Fibroblast of skin of back (primary cell): ENCODE measurements around the gene ACSF2.
"Not testable (repeated sequence)": the region's sequence is repeated elsewhere in the genome, so short reads cannot be mapped to it uniquely, and the experiment has no call there.

Source experiments
- DNase-seq: peaks from one replicate; pipeline ENCODE4 v3.0.0-alpha.2; 2013

Gene ACSF2

DNA sequence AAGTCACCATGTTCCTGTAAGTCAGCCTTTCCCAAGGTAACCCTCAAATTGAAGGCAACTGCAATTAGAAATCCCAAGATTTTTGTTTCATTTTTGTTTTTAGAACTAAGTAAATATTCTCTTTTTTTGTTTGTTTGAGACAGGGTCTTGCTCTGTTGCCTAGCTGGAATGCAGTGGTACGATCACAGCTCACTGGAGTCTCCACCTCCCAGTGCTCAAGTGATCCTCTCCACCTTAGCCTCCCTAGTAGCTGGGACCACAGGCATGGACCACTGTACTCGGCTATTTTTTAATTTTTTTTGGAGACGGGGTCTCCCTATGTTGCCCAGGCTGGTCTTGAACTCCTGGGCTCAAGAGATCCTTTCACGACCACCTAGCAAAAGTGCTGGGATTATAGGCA lies 18.1 kb upstream of the ACSF2 start:
- no peak for DNase-seq

- DNase-seq: no peak
These were observed 13.8 kb upstream of the ACSF2 start for GRCh38 chr17:50412188-50412732.

GRCh38 chr17:50414808-50415207 lies 11.2 kb upstream of the ACSF2 start:
- DNase-seq: peak; percentile 48

- not testable (repeated sequence) for DNase-seq
These were observed 6.4 kb upstream of the ACSF2 start for GRCh38 chr17:50419577-50419976.

- DNase-seq: no peak
These were observed 5.5 kb upstream of the ACSF2 start for GRCh38 chr17:50420419-50421112.

DNA sequence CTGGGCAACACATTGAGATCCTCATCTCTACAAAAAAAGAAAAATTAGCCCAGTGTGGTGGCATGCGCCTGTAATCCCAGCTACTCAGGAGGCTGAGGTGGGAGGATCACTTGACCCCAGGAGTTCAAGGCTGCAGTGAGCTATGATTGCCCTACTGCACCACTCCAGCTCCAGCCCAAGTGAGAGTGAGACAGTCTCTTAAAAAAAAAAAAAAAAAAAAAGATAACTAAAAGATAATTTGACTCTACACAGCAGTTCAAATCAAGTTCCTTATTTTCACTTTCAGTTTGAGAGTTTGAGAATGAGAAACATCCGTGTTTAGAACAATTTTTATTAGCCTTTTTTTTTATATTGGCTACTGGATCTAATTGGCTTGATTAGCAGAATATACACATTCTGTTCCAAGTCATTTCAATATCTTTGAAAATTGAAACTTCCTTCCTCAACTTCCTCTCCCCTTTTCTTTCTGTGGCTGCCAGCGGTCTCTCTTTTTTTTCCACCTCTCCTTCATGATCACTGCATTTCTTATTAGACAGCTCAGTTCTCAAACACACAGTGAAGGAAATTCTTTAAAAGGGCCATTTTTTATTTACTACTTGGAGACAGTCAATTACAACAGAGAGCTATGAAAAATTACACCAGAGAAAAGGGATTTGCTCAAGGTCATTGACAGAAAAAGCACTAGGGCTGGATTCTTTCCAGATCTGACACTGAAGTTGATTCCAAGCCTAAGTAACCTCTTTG lies 4.5 kb upstream of the ACSF2 start:
- no peak for DNase-seq

GRCh38 chr17:50422738-50423137 lies 3.3 kb upstream of the ACSF2 start:
- no peak for DNase-seq

- peak; percentile 98 for DNase-seq
These were observed 2.4 kb upstream of the ACSF2 start for GRCh38 chr17:50423553-50424159.

GRCh38 chr17:50424246-50424995 lies 1.6 kb upstream of the ACSF2 start:
- no peak for DNase-seq

DNA sequence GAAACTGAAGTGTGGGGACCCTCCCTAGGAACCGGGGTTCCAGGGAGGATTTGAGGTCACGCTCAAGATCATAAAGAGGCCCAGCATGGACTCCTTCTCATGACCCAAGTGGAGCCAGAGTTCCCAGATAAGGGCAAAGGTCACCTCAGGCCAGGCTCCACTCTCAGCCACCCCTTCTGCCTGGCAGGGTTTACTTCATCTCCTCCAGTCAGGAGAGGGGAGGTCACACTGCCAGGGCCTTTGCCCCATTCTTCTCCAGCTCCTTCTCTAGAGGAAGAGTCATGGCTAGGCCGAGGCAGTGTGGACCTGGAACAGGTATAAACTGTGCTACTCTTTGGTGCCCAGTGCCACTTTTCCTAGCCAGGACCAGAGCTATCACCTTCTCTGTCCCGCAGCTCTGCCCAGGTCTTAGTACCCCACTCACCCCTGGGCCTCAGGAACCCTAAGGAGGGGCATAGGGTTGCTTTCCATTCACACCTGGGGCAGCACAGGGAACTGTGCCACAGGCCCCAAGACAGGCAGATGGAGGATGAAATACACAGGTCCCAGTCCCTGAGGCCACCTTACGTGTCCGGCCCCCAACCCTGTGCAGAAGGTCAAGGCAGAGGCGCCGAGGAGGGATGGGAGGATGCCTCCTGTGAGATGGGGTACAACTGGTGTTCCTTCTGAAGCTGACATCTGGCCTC lies 879 bp upstream of the ACSF2 start:
- no peak for DNase-seq

DNA sequence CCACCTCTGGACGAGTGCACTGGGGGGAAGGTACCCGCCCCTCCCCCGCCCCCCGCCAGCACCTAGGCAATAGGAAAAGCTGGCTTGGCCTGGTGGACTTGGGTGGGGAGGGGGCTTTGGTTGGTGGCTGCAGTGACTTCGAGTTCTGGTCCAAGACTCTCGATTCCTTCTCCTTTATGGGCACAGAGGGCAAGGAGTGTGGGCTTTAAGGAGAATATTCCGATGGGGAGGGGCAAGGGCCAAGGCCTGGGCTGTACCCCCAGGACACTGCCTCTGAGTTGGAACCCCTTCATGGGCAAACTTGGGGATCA lies 409 bp downstream of the ACSF2 start:
- DNase-seq: no peak

GRCh38 chr17:50426814-50427787 lies 1.1 kb downstream of the ACSF2 start:
- peak; percentile 30 for DNase-seq

DNA sequence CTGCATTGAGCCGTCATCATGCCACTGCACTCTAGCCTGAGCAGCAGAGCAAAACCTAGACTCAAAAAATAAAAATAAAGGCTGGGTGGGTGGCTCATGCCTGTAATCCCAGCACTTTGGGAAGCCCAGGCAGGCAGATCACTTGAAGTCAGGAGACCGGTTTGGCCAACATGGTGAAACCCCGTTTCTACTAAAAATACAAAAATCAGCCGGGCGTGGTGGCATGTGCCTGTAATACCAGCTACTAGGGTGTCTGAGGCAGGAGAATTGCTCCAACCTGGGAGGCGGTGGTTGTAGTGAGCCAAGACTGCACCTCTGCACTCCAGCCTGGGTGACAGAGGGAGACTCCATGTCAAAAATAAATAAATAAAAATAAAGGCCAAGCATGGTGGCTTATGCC lies 2.1 kb downstream of the ACSF2 start:
- not testable (repeated sequence) for DNase-seq

DNA sequence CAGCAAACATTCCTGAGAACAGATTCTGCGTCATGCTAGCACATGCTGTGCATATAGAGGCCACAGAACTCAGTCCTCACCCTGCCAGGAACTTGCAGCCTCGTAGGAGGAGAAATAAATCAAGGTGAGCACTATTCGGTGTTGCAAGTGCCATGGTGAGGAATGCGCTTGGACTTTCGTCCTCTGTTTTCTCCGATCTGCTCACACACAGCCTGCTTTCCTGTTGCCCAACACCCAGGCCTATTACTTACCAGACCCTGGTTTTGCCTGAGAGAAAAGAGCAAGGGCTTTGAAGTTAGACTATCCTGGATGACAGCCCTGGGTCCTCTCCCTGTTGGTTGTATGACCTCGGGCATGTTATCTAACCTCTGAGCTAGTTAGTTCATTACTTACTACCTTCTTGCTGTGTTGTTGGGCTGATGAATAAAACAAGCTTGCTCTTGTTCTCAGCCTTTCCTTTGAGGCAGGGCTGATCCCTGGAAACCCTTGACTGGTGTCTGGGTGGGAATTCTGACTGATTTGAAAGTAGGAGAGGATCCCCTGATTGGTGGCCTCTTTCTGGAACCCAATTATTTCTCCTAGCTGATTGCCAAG lies 2.9 kb downstream of the ACSF2 start:
- no peak for DNase-seq

GRCh38 chr17:50429793-50430192 lies 3.8 kb downstream of the ACSF2 start:
- no peak for DNase-seq

GRCh38 chr17:50430821-50431618 lies 5.0 kb downstream of the ACSF2 start:
- DNase-seq: no peak

- no peak for DNase-seq
These were observed 6.2 kb downstream of the ACSF2 start for GRCh38 chr17:50432125-50432762.

GRCh38 chr17:50437409-50437808 lies 11.4 kb downstream of the ACSF2 start:
- no peak for DNase-seq

DNA sequence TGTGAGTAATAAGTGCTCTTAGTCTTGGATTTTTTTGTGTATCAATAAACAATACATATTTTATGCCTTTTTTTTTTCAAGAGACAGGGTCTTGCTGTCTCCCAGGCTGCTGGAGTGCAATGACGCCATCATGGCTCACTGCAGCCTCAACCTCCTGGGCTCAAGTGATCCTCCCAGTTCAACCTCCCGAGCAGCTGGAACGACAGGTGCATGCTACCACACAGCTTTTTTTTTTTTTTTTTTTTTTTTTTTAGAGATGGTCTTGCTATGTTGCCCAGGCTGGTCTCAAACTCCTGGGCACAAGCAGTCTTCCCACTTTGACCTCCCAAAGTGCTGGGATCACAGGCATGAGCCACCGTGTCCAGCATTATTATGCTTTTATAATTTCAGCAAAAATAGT lies 13.0 kb downstream of the ACSF2 start:
- no peak for DNase-seq
